Stomach (tissue), 19 donors: ENCODE data around the gene CYP3A5. TPM values are rescaled to one million over a fixed set of nuclear protein-coding genes. Genes with fewer than 3 reads are reported as not detected.
A peak's percentile ranks its signal among the peaks of the same experiment; 100 is the strongest.
"Not testable (repeated sequence)": the region's sequence is repeated elsewhere in the genome, so short reads cannot be mapped to it uniquely, and the experiment has no call there.

Experiments
- DNase-seq, 2 donors: peaks; one replicate each; pipeline versions ENCODE4 v3.0.0 to v3.0.0-alpha.2; 2013 to 2019
- H3K27ac ChIP-seq, 5 donors: fragments of 200-600 bp in 4 of 5; sonication (generic) in 4 of 5; one replicate each; pipeline ENCODE4 v1.5.1; 2013 to 2019; ENCODE audit warnings: mild to moderate bottlenecking in 1 of 5, moderate library complexity in 1 of 5
- H3K27me3 ChIP-seq, 3 donors: fragments of 200-600 bp; sonication (generic); one replicate each; pipeline ENCODE4 v1.5.1; 2017 to 2019; ENCODE audit warnings: mixed run types in 1 of 3
- H3K36me3 ChIP-seq, 4 donors: fragments of 200-600 bp; sonication (generic); 1 replicate in 3 of 4; 2 replicates in 1 of 4; pipeline ENCODE4 v1.5.1; 2016 to 2019
- H3K4me1 ChIP-seq, 4 donors: fragments of 200-600 bp; sonication (generic); one replicate each; pipeline ENCODE4 v1.5.1; 2016 to 2019
- H3K4me3 ChIP-seq, 4 donors: fragments of 200-600 bp; sonication (generic) in 3 of 4; one replicate each; pipeline ENCODE4 v1.5.1; 2016 to 2019; ENCODE audit warnings: mild to moderate bottlenecking in 1 of 4
- H3K9me3 ChIP-seq, 4 donors: fragments of 200-600 bp; sonication (generic); one replicate each; pipeline ENCODE4 v1.5.1; 2016 to 2019
- CTCF ChIP-seq, 7 experiments: fragments of 450-650 bp in 4 of 7; fragments of 200-600 bp in 3 of 7; sonication (generic) in 3 of 7; IDR thresholded peaks; one replicate each; pipeline ENCODE4 v1.5.1; 2016 to 2019; ENCODE audit warnings: antibody characterized with exemption in 7 of 7, control low read depth in 2 of 7, mild to moderate bottlenecking in 1 of 7
- EP300 ChIP-seq: sonication (generic); formaldehyde crosslinking; IDR thresholded peaks from one replicate; pipeline ENCODE4 v1.6.1; 2017; ENCODE audit warnings: antibody characterized with exemption
- POLR2A ChIP-seq, 4 donors: fragments of 450-650 bp; IDR thresholded peaks; one replicate each; pipeline ENCODE4 v1.6.1; 2016; ENCODE audit warnings: antibody characterized with exemption in 4 of 4, control low read depth in 2 of 4, mild to moderate bottlenecking in 1 of 4, moderate library complexity in 1 of 4
- POLR2AphosphoS5 ChIP-seq, 3 donors: sonication (generic); formaldehyde crosslinking; IDR thresholded peaks; one replicate each; pipeline ENCODE4 v1.6.1; 2016; ENCODE audit warnings: antibody characterized with exemption in 3 of 3
- WGBS, 5 donors: extraction: QIAGEN DNeasy Blood & Tissue Kit in 3 of 5; methylation state at CpG; one replicate each; pipeline versions ENCODE4 v1.1.5 to v1.1.7; 2013 to 2018; 5-methylcytosine and 5-hydroxymethylcytosine counted together
- intact Hi-C: fragments of 100-400 bp; cut with DNase I; formaldehyde crosslinking; loops from one replicate; pipeline ENCODE4 v1.15.1; 2023; ENCODE audit warnings: low total_unique reads
- long read RNA-seq, 10 donors: transcript quantifications; one replicate each; lab custom pipeline, GENCODE V29; 2026
- polyA plus RNA-seq, 3 donors: library from polyadenylated mRNA; stranded (reverse); fragments of 200-250 nt; gene quantifications; one replicate each; pipeline ENCODE4 v1.2.3, GENCODE V29; 2013
- total RNA-seq, 5 donors: library from RNA; depleted of rRNA; stranded (reverse); fragments of >200 nt; gene quantifications; one replicate each; pipeline versions ENCODE4 v1.1.0 to v1.2.3, GENCODE V29; 2014 to 2016
- donor health status: healthy with polysubstance abuse.
- donor health status: Bipolar disorder and iron deficiency.
- donor health status: healthy.

CYP3A5 gene
- total RNA-seq (100 to 1,000 TPM in 4 of 5 donors, 10 to 100 TPM in 1; 45.2 to 538 (median 423) TPM), polyA plus RNA-seq (10 to 100 TPM; 26.3 to 81.7 (median 44.5) TPM)
- long read RNA-seq, donor 1, partial matches to known transcripts: 0 of 6 reads
- long read RNA-seq, donor 1, other reads (novel, unspliced or antisense): 0 of 6 reads
- long read RNA-seq, donor 2, transcript CYP3A5-215 (3 exons, 622 nt): major isoform, 7 of 14 reads
- long read RNA-seq, donor 2, partial matches to known transcripts: 5 of 14 reads
- long read RNA-seq, donor 2, other reads (novel, unspliced or antisense): 0 of 14 reads
- long read RNA-seq, donor 3, partial matches to known transcripts: 0 of 3 reads
- long read RNA-seq, donor 3, other reads (novel, unspliced or antisense): 0 of 3 reads
- long read RNA-seq, donor 4: 0 reads
- long read RNA-seq, donor 5, partial matches to known transcripts: 11 of 13 reads
- long read RNA-seq, donor 5, other reads (novel, unspliced or antisense): 0 of 13 reads
- long read RNA-seq, donor 6, transcript CYP3A5-215 (3 exons, 622 nt): minor isoform, 11 of 55 reads
- long read RNA-seq, donor 6, transcript CYP3A5-201 (13 exons, 1,720 nt): major isoform, 15 of 55 reads
- long read RNA-seq, donor 6, partial matches to known transcripts: 25 of 55 reads
- long read RNA-seq, donor 6, other reads (novel, unspliced or antisense): 0 of 55 reads
- long read RNA-seq, donor 7, transcript CYP3A5-201 (13 exons, 1,720 nt): major isoform, 13 of 30 reads
- long read RNA-seq, donor 7, partial matches to known transcripts: 17 of 30 reads
- long read RNA-seq, donor 7, other reads (novel, unspliced or antisense): 0 of 30 reads
- long read RNA-seq, donor 8, transcript CYP3A5-201 (13 exons, 1,720 nt): major isoform, 5 of 9 reads
- long read RNA-seq, donor 8, partial matches to known transcripts: 0 of 9 reads
- long read RNA-seq, donor 8, other reads (novel, unspliced or antisense): 0 of 9 reads
- long read RNA-seq, donor 9: 0 reads
- long read RNA-seq, donor 10, partial matches to known transcripts: 0 of 5 reads
- long read RNA-seq, donor 10, other reads (novel, unspliced or antisense): 0 of 5 reads

- peak in 1 of 4 donors; percentile 75 for TF ChIP-seq POLR2A (IDR thresholded peaks at IDR 0.05)
- TF ChIP-seq CTCF (IDR thresholded peaks at IDR 0.05): no peak
- TF ChIP-seq EP300: no peak
- TF ChIP-seq POLR2AphosphoS5 (IDR thresholded peaks at IDR 0.05): peak; percentile 13 to 97 (median 96)
- H3K36me3 ChIP-seq: peaks cover 0 to 18% (median 7%) of the 10 kb centered on the region in 4 donors
- peak within 1 kb of the TSS; percentile 68 to 78 (median 72) for H3K27ac ChIP-seq
- H3K4me1 ChIP-seq: peaks cover 0 to 20% (median 0%) of the 10 kb centered on the region in 4 donors
- peak within 1 kb of the TSS; percentile 27 to 45 (median 36) for H3K4me3 ChIP-seq
- DNase-seq: peak; percentile 80 to 87
- no peaks in the 10 kb centered on the region for H3K27me3 ChIP-seq
- WGBS, 5 donors: 44 to 53% (median 51%) methylated on average over 10 of the region's 10 CpGs
- intact Hi-C loops: no loop called here
- H3K9me3 ChIP-seq: peaks cover 0 to 6% (median 5%) of the 10 kb centered on the region in 4 donors
Measured at GRCh38 chr7:99679400-99680191, at the start of gene CYP3A5. Gene CYP3A5 (minus strand): TSS chr7:99679996. CDS start chr7:99679896, 100 bp downstream.

- DNase-seq: peak in 1 of 2 donors; percentile 70
- 55 to 76% (median 73%) methylated on average over 2 of the region's 2 CpGs for WGBS, 5 donors
Measured at GRCh38 chr7:99728615-99729014, 48.8 kb upstream of the CYP3A5 start.

GRCh38 chr7:99723201-99723600 lies 43.4 kb upstream of the CYP3A5 start:
- DNase-seq, H3K9me3 ChIP-seq, H3K4me3 ChIP-seq, intact Hi-C loops, H3K36me3 ChIP-seq, H3K27ac ChIP-seq, H3K27me3 ChIP-seq: not testable (repeated sequence)
- H3K4me1 ChIP-seq: peaks cover 0 to 11% (median 4%) of the 10 kb centered on the region in 4 donors
- WGBS, 5 donors: 90 to 94% (median 94%) methylated on average over 6 of the region's 6 CpGs

More at GRCh38 chr7:99728615-99729014, 48.8 kb upstream of the CYP3A5 start:
- Histone ChIP-seq H3K9me3 (no peaks in the 10 kb centered on the region), H3K27ac (no peak overlapping the region), H3K27me3 (no peaks in the 10 kb centered on the region), H3K4me3 (no peak overlapping the region), H3K4me1 (no peaks in the 10 kb centered on the region), H3K36me3 (no peaks in the 10 kb centered on the region)
- TF ChIP-seq POLR2A (IDR thresholded peaks at IDR 0.05): no peak
- TF ChIP-seq EP300: no peak
- no peak for TF ChIP-seq CTCF (IDR thresholded peaks at IDR 0.05)
- no peak for TF ChIP-seq POLR2AphosphoS5 (IDR thresholded peaks at IDR 0.05)
- intact Hi-C loops: no loop called here

GRCh38 chr7:99720800-99721595 lies 41.2 kb upstream of the CYP3A5 start:
- Histone ChIP-seq H3K9me3 (no peaks in the 10 kb centered on the region), H3K36me3 (peaks cover 0 to under 1% (median 0%) of the 10 kb centered on the region in 4 donors), H3K4me1 (peaks cover 0 to 11% (median 4%) of the 10 kb centered on the region in 4 donors), H3K27me3 (no peaks in the 10 kb centered on the region), H3K4me3 (no peak overlapping the region), H3K27ac (no peak overlapping the region)
- DNase-seq: peak in 1 of 2 donors; percentile 48
- intact Hi-C loops: no loop called here
- TF ChIP-seq CTCF (IDR thresholded peaks at IDR 0.05) (no peak), POLR2A (IDR thresholded peaks at IDR 0.05) (no peak), EP300 (no peak), POLR2AphosphoS5 (IDR thresholded peaks at IDR 0.05) (no peak)
- 62 to 82% (median 75%) methylated on average over 5 of the region's 5 CpGs for WGBS, 5 donors
